SK-N-SH (cell line): ENCODE measurements around the gene TXNDC2. TPM values are rescaled to one million over a fixed set of nuclear protein-coding genes. Genes with fewer than 3 reads are reported as not detected.

Source experiments
- CTCF ChIA-PET: fragments of 300-600, 350-600 bp; formaldehyde crosslinking; extraction: SDS; loops from one replicate; lab custom pipeline; 2021; lab: Yijun Ruan, JAX
- POLR2A ChIA-PET: fragments of 350-600 bp; sonication (Branson Sonifier 250); formaldehyde crosslinking; extraction: SDS; loops from one replicate; lab custom pipeline; 2020; ENCODE audit warnings: antibody characterized with exemption, inconsistent platforms; lab: Yijun Ruan, JAX
- DNase-seq: peaks from one replicate; pipeline ENCODE4 v3.0.0; 2012
- H2AFZ ChIP-seq: fragments of 200-600 bp; sonication (generic); 2 replicates; pipeline ENCODE4 v1.8.1; 2016; ENCODE audit warnings: antibody characterized with exemption, mild to moderate bottlenecking, low read depth
- H3F3A ChIP-seq: fragments of 200-600 bp; sonication (generic); replicated peaks from 2 replicates; pipeline ENCODE3; 2016; ENCODE audit warnings: antibody characterized with exemption, mild to moderate bottlenecking; ENCODE audit not compliant: insufficient read depth
- H3K27ac ChIP-seq, 2 experiments: fragments of 200-500 bp in 1 of 2; fragments of 200-600 bp in 1 of 2; sonication (Bioruptor generic) in 1 of 2; sonication (generic), shearing (Covaris generic) in 1 of 2; 2 replicates each; pipeline versions ENCODE4 v1.5.1 to v1.6.1; 2014 to 2016; ENCODE audit warnings: low read depth in 2 of 2, inconsistent platforms in 1 of 2, low read length in 1 of 2, mild to moderate bottlenecking in 1 of 2, mixed read lengths in 1 of 2
- H3K27me3 ChIP-seq: fragments of 200-600 bp; sonication (generic), shearing (Covaris generic); 2 replicates; pipeline ENCODE4 v1.6.1; 2016; ENCODE audit warnings: mixed run types; ENCODE audit not compliant: insufficient read depth
- H3K36me3 ChIP-seq, 2 experiments: fragments of 200-500 bp in 1 of 2; fragments of 200-600 bp in 1 of 2; sonication (Bioruptor generic) in 1 of 2; sonication (generic) in 1 of 2; replicated peaks in 1 of 2; 2 replicates each; pipeline versions ENCODE3 to v1.5.1; 2014 to 2016; ENCODE audit warnings: low read length in 1 of 2, mild to moderate bottlenecking in 1 of 2; ENCODE audit not compliant: insufficient read depth in 2 of 2, control insufficient read depth in 1 of 2
- H3K4me1 ChIP-seq, 2 experiments: fragments of 200-500 bp in 1 of 2; fragments of 200-600 bp in 1 of 2; sonication (Bioruptor generic) in 1 of 2; sonication (generic), shearing (Covaris generic) in 1 of 2; 2 replicates each; pipeline versions ENCODE4 v1.5.1 to v1.6.1; 2014 to 2016; ENCODE audit warnings: low read depth in 1 of 2, low read length in 1 of 2, mixed run types in 1 of 2; ENCODE audit not compliant: insufficient read depth in 2 of 2, control insufficient read depth in 1 of 2
- H3K4me2 ChIP-seq: fragments of 200-600 bp; sonication (generic), shearing (Covaris generic); 2 replicates; pipeline ENCODE4 v1.6.1; 2017; ENCODE audit warnings: mixed run types
- H3K4me3 ChIP-seq, 2 experiments: fragments of 200-500 bp in 1 of 2; fragments of 200-600 bp in 1 of 2; sonication (Bioruptor generic) in 1 of 2; sonication (generic), shearing (Covaris generic) in 1 of 2; 2 replicates each; pipeline versions ENCODE4 v1.5.1 to v1.8.1; 2014 to 2016; ENCODE audit warnings: low read depth in 2 of 2, inconsistent platforms in 1 of 2, low read length in 1 of 2, mild to moderate bottlenecking in 1 of 2, mixed read lengths in 1 of 2, moderate library complexity in 1 of 2
- H3K79me2 ChIP-seq: fragments of 200-600 bp; sonication (generic); 2 replicates; pipeline ENCODE4 v1.8.1; 2017; ENCODE audit warnings: mild to moderate bottlenecking; ENCODE audit not compliant: insufficient read depth
- H3K9ac ChIP-seq: fragments of 200-600 bp; sonication (generic); 2 replicates; pipeline ENCODE4 v1.6.1; 2017; ENCODE audit warnings: mixed run types
- H3K9me2 ChIP-seq: fragments of 200-600 bp; sonication (generic); 2 replicates; pipeline ENCODE4 v1.6.1; 2017; ENCODE audit warnings: mixed run types
- H3K9me3 ChIP-seq: fragments of 200-600 bp; sonication (generic); 2 replicates; pipeline ENCODE4 v1.6.1; 2017; ENCODE audit warnings: mixed run types, mild to moderate bottlenecking, moderate library complexity
- H4K20me1 ChIP-seq: fragments of 200-600 bp; sonication (generic); 2 replicates; pipeline ENCODE4 v1.6.1; 2017; ENCODE audit warnings: mild to moderate bottlenecking, mixed run types; ENCODE audit not compliant: insufficient read depth
- CHD2 ChIP-seq: fragments of 150-350 bp; IDR thresholded peaks from 2 replicates; pipeline ENCODE4 v1.6.1; 2018; ENCODE audit warnings: low read length; ENCODE audit not compliant: partially characterized antibody
- FOSL2 ChIP-seq: IDR thresholded peaks from 2 replicates; pipeline ENCODE4 v1.4.0; 2012; ENCODE audit warnings: low read depth, mild to moderate bottlenecking, moderate library complexity, borderline replicate concordance
- GABPA ChIP-seq: IDR thresholded peaks from 2 replicates; pipeline ENCODE4 v1.4.0; 2012; ENCODE audit warnings: low read depth, mild to moderate bottlenecking
- GATA2 ChIP-seq: sonication (generic); formaldehyde crosslinking; IDR thresholded peaks from 2 replicates; pipeline ENCODE4 v1.5.0; 2020; ENCODE audit warnings: mild to moderate bottlenecking, missing genetic modification reagents
- MEF2A ChIP-seq: IDR thresholded peaks from 2 replicates; pipeline ENCODE4 v1.4.0; 2012; ENCODE audit warnings: low read depth, borderline replicate concordance
- MXI1 ChIP-seq: IDR thresholded peaks from 2 replicates; pipeline ENCODE4 v1.6.1; 2012; ENCODE audit warnings: mild to moderate bottlenecking, low read depth, low read length, improper control_type of control experiment
- RCOR1 ChIP-seq: fragments of 150-350 bp; IDR thresholded peaks from 2 replicates; pipeline ENCODE4 v1.6.1; 2017; ENCODE audit warnings: antibody characterized with exemption, low read length
- SIN3A ChIP-seq: IDR thresholded peaks from 2 replicates; pipeline ENCODE4 v1.6.1; 2012; ENCODE audit warnings: low read depth, mild to moderate bottlenecking, low read length, moderate library complexity, borderline replicate concordance
- SMC3 ChIP-seq: IDR thresholded peaks from 2 replicates; pipeline ENCODE4 v1.6.1; 2012; ENCODE audit warnings: low read depth, low read length, improper control_type of control experiment
- TAF1 ChIP-seq: IDR thresholded peaks from 2 replicates; pipeline ENCODE4 v1.6.1; 2012; ENCODE audit warnings: low read depth, mild to moderate bottlenecking, low read length, moderate library complexity, borderline replicate concordance
- WGBS: methylation state at CpG from one replicate; pipeline ENCODE4 v1.1.6; 2017; ENCODE audit warnings: low lambda C conversion rate; 5-methylcytosine and 5-hydroxymethylcytosine counted together
- polyA plus RNA-seq, 3 experiments: library from polyadenylated mRNA; depleted of rRNA; stranded (reverse); fragments of >200 nt; gene quantifications; 2 replicates each; pipeline ENCODE4 v1.2.3, GENCODE V29; 2012
- TF ChIP-seq, protein P1 (sequence below): fragments of 200-600 bp; sonication (generic); IDR thresholded peaks from 2 replicates; pipeline ENCODE4 v1.6.1; 2017; ENCODE audit warnings: antibody characterized with exemption, mild to moderate bottlenecking, moderate library complexity
- TF ChIP-seq, protein P2 (sequence below): fragments of 150-350 bp; IDR thresholded peaks from 2 replicates; pipeline ENCODE4 v1.6.1; 2017; ENCODE audit warnings: antibody characterized with exemption, low read length, low read depth, borderline replicate concordance

TXNDC2 gene
- polyA plus RNA-seq, 1 of the 3 experiments (the other 2 are of a cell fraction) = 0.07 TPM

DNA sequence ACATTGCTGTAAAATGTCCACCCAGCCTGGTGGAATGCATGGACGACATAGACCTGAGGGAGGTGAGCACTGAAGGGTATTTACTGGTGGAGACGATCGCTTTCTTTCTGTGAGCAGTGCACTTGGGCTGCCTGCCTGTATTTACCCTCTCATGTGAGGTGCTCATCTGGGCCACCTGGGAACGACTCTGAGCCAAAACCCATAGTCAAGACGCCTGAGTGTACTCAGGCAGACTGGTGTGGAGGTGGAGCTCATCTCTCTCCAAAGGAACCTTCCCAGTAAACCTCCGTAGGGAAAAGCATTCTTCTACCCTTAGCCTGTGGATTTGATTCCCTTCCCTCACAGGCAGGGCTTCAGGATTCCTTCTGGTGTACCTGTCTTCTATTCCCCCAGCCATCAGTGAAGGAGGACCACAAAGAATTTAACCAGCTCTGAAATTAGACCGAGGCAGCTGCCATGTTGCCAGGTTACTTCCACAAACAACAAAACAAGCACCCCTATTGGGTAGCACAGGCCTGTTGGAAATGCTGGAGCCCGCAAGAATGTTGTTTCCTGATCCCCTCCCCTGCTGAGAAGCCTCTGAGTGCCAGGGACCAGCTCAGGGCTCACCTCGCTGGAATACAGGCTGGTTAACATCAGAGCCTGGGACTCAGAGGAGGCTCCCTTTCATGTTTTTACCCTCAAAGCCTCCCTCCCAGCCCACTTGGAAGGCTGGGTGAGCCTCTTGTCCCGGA, 47.5 kb upstream of the TXNDC2 start:
- WGBS = 96% methylated on average over 10 of the region's 10 CpGs
- H3K9me2 ChIP-seq = no peaks in the 10 kb centered on the region
- no peaks in the 10 kb centered on the region for H4K20me1 ChIP-seq
- no peak overlapping the region for H3K4me2 ChIP-seq
- H3K27ac ChIP-seq = no peak overlapping the region
- H3K9me3 ChIP-seq = no peaks in the 10 kb centered on the region
- CTCF ChIA-PET = no interaction called here
- no peaks in the 10 kb centered on the region for H3K79me2 ChIP-seq
- TF ChIP-seq GABPA (no peak), SMC3 (no peak), MXI1 (no peak), FOSL2 (no peak), MEF2A (no peak), CHD2 (no peak), GATA2 (CRISPR knock-in tag) (no peak), SIN3A (no peak)
- TF ChIP-seq, protein P1, sequence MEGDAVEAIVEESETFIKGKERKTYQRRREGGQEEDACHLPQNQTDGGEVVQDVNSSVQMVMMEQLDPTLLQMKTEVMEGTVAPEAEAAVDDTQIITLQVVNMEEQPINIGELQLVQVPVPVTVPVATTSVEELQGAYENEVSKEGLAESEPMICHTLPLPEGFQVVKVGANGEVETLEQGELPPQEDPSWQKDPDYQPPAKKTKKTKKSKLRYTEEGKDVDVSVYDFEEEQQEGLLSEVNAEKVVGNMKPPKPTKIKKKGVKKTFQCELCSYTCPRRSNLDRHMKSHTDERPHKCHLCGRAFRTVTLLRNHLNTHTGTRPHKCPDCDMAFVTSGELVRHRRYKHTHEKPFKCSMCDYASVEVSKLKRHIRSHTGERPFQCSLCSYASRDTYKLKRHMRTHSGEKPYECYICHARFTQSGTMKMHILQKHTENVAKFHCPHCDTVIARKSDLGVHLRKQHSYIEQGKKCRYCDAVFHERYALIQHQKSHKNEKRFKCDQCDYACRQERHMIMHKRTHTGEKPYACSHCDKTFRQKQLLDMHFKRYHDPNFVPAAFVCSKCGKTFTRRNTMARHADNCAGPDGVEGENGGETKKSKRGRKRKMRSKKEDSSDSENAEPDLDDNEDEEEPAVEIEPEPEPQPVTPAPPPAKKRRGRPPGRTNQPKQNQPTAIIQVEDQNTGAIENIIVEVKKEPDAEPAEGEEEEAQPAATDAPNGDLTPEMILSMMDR = no peak
- TF ChIP-seq, protein P2, sequence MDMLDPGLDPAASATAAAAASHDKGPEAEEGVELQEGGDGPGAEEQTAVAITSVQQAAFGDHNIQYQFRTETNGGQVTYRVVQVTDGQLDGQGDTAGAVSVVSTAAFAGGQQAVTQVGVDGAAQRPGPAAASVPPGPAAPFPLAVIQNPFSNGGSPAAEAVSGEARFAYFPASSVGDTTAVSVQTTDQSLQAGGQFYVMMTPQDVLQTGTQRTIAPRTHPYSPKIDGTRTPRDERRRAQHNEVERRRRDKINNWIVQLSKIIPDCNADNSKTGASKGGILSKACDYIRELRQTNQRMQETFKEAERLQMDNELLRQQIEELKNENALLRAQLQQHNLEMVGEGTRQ = no peak
- H3K9ac ChIP-seq = no peak overlapping the region
- H3K27me3 ChIP-seq = no peaks in the 10 kb centered on the region
- no peak for DNase-seq
- no peaks in the 10 kb centered on the region for H3K36me3 ChIP-seq
- H3F3A ChIP-seq = no peaks in the 10 kb centered on the region
- H3K4me3 ChIP-seq = no peak overlapping the region
- POLR2A ChIA-PET = no interaction called here
- H2AFZ ChIP-seq = no peak overlapping the region
- peaks cover 0 to 7% of the 10 kb centered on the region in 2 experiments; a peak in 2 of 4 replicates for H3K4me1 ChIP-seq

DNA sequence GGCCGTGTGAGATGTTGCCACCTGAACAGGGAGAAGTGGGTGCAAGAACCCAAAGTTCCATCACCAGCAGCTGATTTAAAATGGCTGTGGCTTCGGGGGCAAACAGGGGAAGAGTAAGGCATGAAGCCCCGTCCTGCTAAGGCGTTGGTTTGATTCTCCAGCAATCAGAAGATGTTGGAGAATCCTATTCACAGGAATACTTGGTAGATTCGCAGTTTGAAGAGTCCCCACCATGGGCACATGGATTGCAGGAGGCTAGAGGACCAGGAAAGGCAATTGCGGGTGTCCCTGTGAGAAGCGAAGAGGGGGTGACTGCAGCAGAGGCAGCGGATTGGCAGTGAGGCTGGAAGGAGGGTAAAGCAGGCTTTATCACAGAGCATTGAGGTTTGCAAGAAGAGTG, 46.6 kb upstream of the TXNDC2 start:
- H3K27ac ChIP-seq = no peak overlapping the region
- 92% methylated on average over 8 of the region's 8 CpGs for WGBS
- H3K36me3 ChIP-seq = no peaks in the 10 kb centered on the region
- no peak for DNase-seq
- no peak overlapping the region for H3K4me2 ChIP-seq
- no peak overlapping the region for H2AFZ ChIP-seq
- no peaks in the 10 kb centered on the region for H4K20me1 ChIP-seq
- H3K79me2 ChIP-seq = no peaks in the 10 kb centered on the region
- POLR2A ChIA-PET = no interaction called here
- H3K9me2 ChIP-seq = no peaks in the 10 kb centered on the region
- H3K4me1 ChIP-seq = peaks cover 0 to 10% of the 10 kb centered on the region in 2 experiments; a peak in 2 of 4 replicates
- no peaks in the 10 kb centered on the region for H3K9me3 ChIP-seq
- no peak overlapping the region for H3K9ac ChIP-seq
- no peaks in the 10 kb centered on the region for H3K27me3 ChIP-seq
- H3F3A ChIP-seq = no peaks in the 10 kb centered on the region
- no peak overlapping the region for H3K4me3 ChIP-seq
- TF ChIP-seq, protein P2 = no peak
- TF ChIP-seq TAF1 (no peak), RCOR1 (no peak)
- CTCF ChIA-PET = no interaction called here
